GM18505 (cell line): ENCODE measurements around the gene TRPV4.

Experiments used
- ATAC-seq: cut with Tn5 transposase; IDR thresholded peaks from one replicate; pipeline ENCODE4 v1.9.1; 2021; ENCODE audit not compliant: unreplicated experiment
- POLR2A ChIP-seq: IDR thresholded peaks from 4 replicates; pipeline ENCODE4 v1.6.1; 2011; ENCODE audit warnings: borderline replicate concordance; ENCODE audit not compliant: insufficient read depth, insufficient read length; ENCODE audit errors: extremely low read depth

The TRPV4 gene

GRCh38 chr12:109782326-109782703 is 50.9 kb downstream of the TRPV4 start:
- TF ChIP-seq POLR2A: no peak
- ATAC-seq: no peak

DNA sequence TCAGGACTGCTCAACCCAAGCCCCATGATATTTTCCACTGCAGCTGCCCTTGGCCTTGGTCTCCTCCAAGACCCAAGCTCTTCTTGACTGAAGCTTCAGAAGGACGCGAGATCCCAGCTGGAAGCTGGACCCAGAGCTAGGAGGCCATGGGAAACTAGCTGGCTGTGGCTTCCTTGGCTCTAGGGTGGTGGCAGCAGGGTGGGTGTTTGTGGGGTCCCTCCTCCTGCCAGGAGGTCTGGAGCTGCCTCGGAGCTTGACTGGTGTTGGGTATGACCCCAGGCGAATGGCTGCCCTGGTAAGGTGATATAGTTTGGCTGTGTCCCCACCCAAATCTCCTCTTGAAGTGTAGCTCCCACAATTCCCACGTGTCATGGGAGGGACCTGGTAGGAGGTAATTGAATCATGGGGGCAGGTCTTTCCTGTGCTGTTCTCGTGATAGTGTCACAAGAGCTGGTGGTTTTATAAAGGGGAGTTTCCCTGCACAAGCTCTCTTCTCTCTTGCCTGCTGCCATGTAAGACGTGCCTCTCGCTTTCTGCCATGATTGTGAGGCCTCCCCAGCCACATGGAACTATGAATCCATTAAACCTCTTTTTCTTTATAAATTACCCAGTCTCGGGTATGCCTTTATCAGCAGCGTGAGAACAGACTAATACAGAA is 51.4 kb downstream of the TRPV4 start:
- ATAC-seq: no peak
- no peak for TF ChIP-seq POLR2A

GRCh38 chr12:109779382-109779781 is 53.8 kb downstream of the TRPV4 start:
- no peak for TF ChIP-seq POLR2A
- no peak for ATAC-seq

GRCh38 chr12:109778684-109779083 is 54.5 kb downstream of the TRPV4 start:
- no peak for TF ChIP-seq POLR2A

DNA sequence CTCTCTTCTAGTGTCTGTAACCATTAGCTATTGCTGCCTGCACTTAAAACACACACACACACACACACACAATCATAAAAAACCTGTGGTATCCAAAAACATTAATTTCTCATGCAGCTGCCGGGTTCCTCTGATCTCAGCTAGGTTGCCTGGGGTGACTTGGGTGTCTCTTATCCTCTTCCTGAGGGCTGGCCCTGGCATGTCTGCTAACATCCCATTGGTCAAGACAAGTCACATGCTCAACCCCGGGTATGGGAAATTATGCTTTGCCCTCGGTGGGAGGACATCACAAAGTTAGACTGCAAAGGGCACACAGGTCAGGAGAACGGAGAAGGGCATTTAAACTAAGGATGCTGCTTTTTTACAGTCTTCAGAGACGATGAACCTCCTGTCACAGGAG is 55.7 kb downstream of the TRPV4 start:
- ATAC-seq: no peak

More at GRCh38 chr12:109778684-109779083, 54.5 kb downstream of the TRPV4 start:
- ATAC-seq: no peak

GRCh38 chr12:109776624-109777023 is 56.6 kb downstream of the TRPV4 start:
- TF ChIP-seq POLR2A: no peak
- no peak for ATAC-seq

More for the DNA sequence above, 55.7 kb downstream of the TRPV4 start:
- no peak for TF ChIP-seq POLR2A

DNA sequence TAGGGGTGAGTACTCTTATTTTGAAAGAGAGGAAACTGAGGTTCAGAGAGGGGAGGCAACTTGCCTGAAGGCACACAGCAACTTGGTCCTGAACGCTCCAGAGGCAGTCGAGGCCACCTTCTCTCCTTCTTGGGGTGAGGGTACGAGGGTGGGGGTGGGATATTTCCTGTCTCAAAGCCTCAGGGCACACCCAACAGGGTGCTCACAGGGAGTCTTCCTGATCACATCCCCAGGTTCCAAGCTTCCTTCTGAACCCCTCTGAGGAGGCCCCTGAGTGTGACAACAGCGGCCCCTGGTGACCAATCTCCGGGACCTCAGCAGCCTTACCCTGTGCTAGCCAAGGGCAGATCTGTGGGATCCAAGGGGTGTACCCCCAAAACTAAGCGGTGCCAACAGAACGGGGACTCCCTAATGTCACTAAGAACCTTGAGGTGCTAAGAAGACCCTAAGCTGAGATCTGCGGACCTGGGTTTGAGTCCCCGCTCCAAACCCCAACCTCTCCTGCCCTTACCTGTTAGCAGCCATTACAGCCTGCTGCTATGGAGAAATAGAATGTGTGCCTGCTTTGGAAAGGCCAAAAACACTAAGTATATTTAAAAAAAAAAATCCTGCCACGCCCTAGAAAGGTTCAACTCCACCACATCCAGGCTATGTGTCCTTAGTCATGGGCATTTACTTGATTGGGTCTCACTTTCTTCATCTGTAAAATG is 57.9 kb downstream of the TRPV4 start:
- no peak for TF ChIP-seq POLR2A
- ATAC-seq: no peak

- ATAC-seq: no peak
- TF ChIP-seq POLR2A: no peak
These were observed 59.7 kb downstream of the TRPV4 start for GRCh38 chr12:109773384-109774011.

- no peak for TF ChIP-seq POLR2A
- ATAC-seq: no peak
These were observed 60.4 kb downstream of the TRPV4 start for GRCh38 chr12:109772622-109773321.

GRCh38 chr12:109771746-109772621 is 61.2 kb downstream of the TRPV4 start:
- no peak for TF ChIP-seq POLR2A
- ATAC-seq: no peak

- ATAC-seq: no peak
- TF ChIP-seq POLR2A: no peak
These were observed 62.1 kb downstream of the TRPV4 start for GRCh38 chr12:109770861-109771670.
